GM23248 (cell line): ENCODE data around the gene SLC2A9. TPM values are rescaled to one million over a fixed set of nuclear protein-coding genes. Genes with fewer than 3 reads are reported as not detected.

Source experiments
- DNase-seq: peaks from one replicate; pipeline ENCODE4 v3.0.0-alpha.2; 2015
- H2AFZ ChIP-seq: fragments of 200-600 bp; sonication (generic); 2 replicates; pipeline ENCODE4 v1.6.1; 2016; ENCODE audit warnings: antibody characterized with exemption
- H3F3A ChIP-seq: fragments of 200-600 bp; sonication (generic); 2 replicates; pipeline ENCODE4 v1.6.1; 2016; ENCODE audit warnings: mild to moderate bottlenecking, antibody characterized with exemption, mixed run types; ENCODE audit not compliant: insufficient read depth
- H3K27ac ChIP-seq: fragments of 200-600 bp; sonication (generic); 2 replicates; pipeline ENCODE4 v1.5.1; 2016; ENCODE audit warnings: mild to moderate bottlenecking
- H3K27me3 ChIP-seq: fragments of 200-600 bp; sonication (generic); replicated peaks from 2 replicates; pipeline ENCODE4 v1.6.1; 2016; ENCODE audit warnings: mild to moderate bottlenecking; ENCODE audit not compliant: insufficient read depth
- H3K36me3 ChIP-seq: fragments of 200-600 bp; sonication (generic); 2 replicates; pipeline ENCODE4 v1.6.1; 2016; ENCODE audit warnings: low read depth, mild to moderate bottlenecking
- H3K4me1 ChIP-seq: fragments of 200-600 bp; sonication (generic); 2 replicates; pipeline ENCODE4 v1.6.1; 2016; ENCODE audit warnings: mild to moderate bottlenecking; ENCODE audit not compliant: insufficient read depth
- H3K4me2 ChIP-seq: fragments of 200-600 bp; sonication (generic); one replicate; pipeline ENCODE4 v1.6.1; 2016; ENCODE audit warnings: mild to moderate bottlenecking; ENCODE audit not compliant: unreplicated experiment
- H3K4me3 ChIP-seq: fragments of 200-600 bp; sonication (generic); 2 replicates; pipeline ENCODE4 v1.5.1; 2016; ENCODE audit warnings: mild to moderate bottlenecking
- H3K79me2 ChIP-seq: fragments of 200-600 bp; sonication (generic); 2 replicates; pipeline ENCODE4 v1.6.1; 2016; ENCODE audit warnings: mild to moderate bottlenecking; ENCODE audit not compliant: insufficient read depth
- H3K9ac ChIP-seq: fragments of 200-600 bp; sonication (generic); 2 replicates; pipeline ENCODE4 v1.6.1; 2016; ENCODE audit warnings: mild to moderate bottlenecking
- H3K9me2 ChIP-seq: fragments of 200-600 bp; sonication (generic); 2 replicates; pipeline ENCODE4 v1.6.1; 2016; ENCODE audit warnings: mixed run types, mild to moderate bottlenecking, moderate library complexity; ENCODE audit not compliant: insufficient read depth
- H3K9me3 ChIP-seq: fragments of 200-600 bp; sonication (generic); one replicate; pipeline ENCODE4 v1.6.1; 2017; ENCODE audit warnings: low read depth
- H4K20me1 ChIP-seq: fragments of 200-600 bp; sonication (generic); 2 replicates; pipeline ENCODE4 v1.6.0; 2016; ENCODE audit not compliant: insufficient read depth
- EZH2 ChIP-seq: fragments of 200-600 bp; sonication (generic); IDR thresholded peaks from 2 replicates; pipeline ENCODE4 v1.6.1; 2018; ENCODE audit warnings: antibody characterized with exemption, mild to moderate bottlenecking; ENCODE audit not compliant: insufficient read depth, poor library complexity, severe bottlenecking
- EZH2phosphoT487 ChIP-seq: fragments of 200-600 bp; sonication (generic); IDR thresholded peaks from 2 replicates; pipeline ENCODE4 v1.6.1; 2018; ENCODE audit warnings: antibody characterized with exemption, moderate library complexity, mild to moderate bottlenecking, low read depth; ENCODE audit not compliant: insufficient read depth
- WGBS, 2 experiments: methylation state at CpG; one replicate each; pipeline ENCODE4 v1.1.6; 2015 to 2017; ENCODE audit warnings: low lambda C conversion rate in 2 of 2, low coverage in 1 of 2; ENCODE audit errors: missing lambda C conversion rate in 2 of 2; 5-methylcytosine and 5-hydroxymethylcytosine counted together
- in situ Hi-C: fragments of 300-500 bp; cut with MboI; formaldehyde crosslinking; loops from 2 replicates; pipeline ENCODE4 v1.15.0; 2020
- polyA plus RNA-seq: library from polyadenylated mRNA; unstranded; fragments of >200 nt; fragmentation: Nextera tagmentation; extraction: Ambion mirVana; gene quantifications from 2 replicates; pipeline ENCODE4 v1.2.1, GENCODE V29; 2016
- total RNA-seq: library from RNA; depleted of rRNA; stranded (reverse); fragments of >200 nt; shearing (Covaris generic); gene quantifications from 2 replicates; pipeline ENCODE4 v1.2.3, GENCODE V29; 2014

SLC2A9 gene
- total and polyA plus RNA-seq, 2 experiments from 2014 or later = 2.8 to 3.5 TPM

- Histone ChIP-seq H2AFZ (no peak overlapping the region), H3K27me3 (no peaks in the 10 kb centered on the region), H4K20me1 (no peaks in the 10 kb centered on the region), H3K9me3 (peaks cover 4% of the 10 kb centered on the region), H3K9ac (no peak overlapping the region), H3K27ac (no peak overlapping the region), H3K4me2 (no peak overlapping the region), H3K36me3 (no peaks in the 10 kb centered on the region), H3K9me2 (no peaks in the 10 kb centered on the region), H3K4me1 (no peaks in the 10 kb centered on the region), H3K79me2 (no peaks in the 10 kb centered on the region), H3K4me3 (no peak overlapping the region), H3F3A (no peaks in the 10 kb centered on the region)
- 86 to 89% methylated on average over 5 of the region's 5 CpGs for WGBS, 2 experiments
- DNase-seq = no peak
- TF ChIP-seq EZH2 (no peak), EZH2phosphoT487 (no peak)
- in situ Hi-C loops = no loop called here
Observed at GRCh38 chr4:9963328-9963727, 58.0 kb downstream of the SLC2A9 start.

- Histone ChIP-seq H3K79me2 (no peaks in the 10 kb centered on the region), H3K9me3 (peaks cover 4% of the 10 kb centered on the region), H3K27ac (no peak overlapping the region), H3F3A (no peaks in the 10 kb centered on the region), H3K9me2 (no peaks in the 10 kb centered on the region), H3K4me2 (no peak overlapping the region), H3K9ac (no peak overlapping the region), H3K4me3 (no peak overlapping the region), H3K27me3 (no peaks in the 10 kb centered on the region), H2AFZ (no peak overlapping the region), H4K20me1 (no peaks in the 10 kb centered on the region), H3K36me3 (no peaks in the 10 kb centered on the region), H3K4me1 (no peaks in the 10 kb centered on the region)
- 69 to 73% methylated on average over 5 of the region's 5 CpGs for WGBS, 2 experiments
- TF ChIP-seq EZH2phosphoT487 = no peak
- TF ChIP-seq EZH2 = no peak
- DNase-seq = no peak
- in situ Hi-C loops = no loop called here
Observed at GRCh38 chr4:9962611-9963314, 58.5 kb downstream of the SLC2A9 start.

- no peaks in the 10 kb centered on the region for H3K9me2 ChIP-seq
- no peak overlapping the region for H2AFZ ChIP-seq
- 55 to 60% methylated on average over 3 of the region's 3 CpGs for WGBS, 2 experiments
Observed at GRCh38 chr4:9954468-9954867, 66.8 kb downstream of the SLC2A9 start.

GRCh38 chr4:9953089-9953488 lies 68.2 kb downstream of the SLC2A9 start:
- Histone ChIP-seq H2AFZ (no peak overlapping the region), H3K9ac (no peak overlapping the region), H3K4me3 (no peak overlapping the region), H3K79me2 (no peaks in the 10 kb centered on the region), H3K9me2 (no peaks in the 10 kb centered on the region), H3K4me2 (no peak overlapping the region), H3K27ac (no peak overlapping the region), H3K36me3 (no peaks in the 10 kb centered on the region), H3K9me3 (no peaks in the 10 kb centered on the region), H3K27me3 (no peaks in the 10 kb centered on the region), H3K4me1 (no peaks in the 10 kb centered on the region), H4K20me1 (no peaks in the 10 kb centered on the region), H3F3A (no peaks in the 10 kb centered on the region)
- TF ChIP-seq EZH2phosphoT487 (no peak), EZH2 (no peak)
- no peak for DNase-seq
- in situ Hi-C loops = no loop called here
- WGBS, 2 experiments = 83 to 88% methylated on average over 4 of the region's 4 CpGs

More at GRCh38 chr4:9954468-9954867, 66.8 kb downstream of the SLC2A9 start:
- no peaks in the 10 kb centered on the region for H3F3A ChIP-seq
- H3K4me2 ChIP-seq = no peak overlapping the region
- H3K4me3 ChIP-seq = no peak overlapping the region
- no peaks in the 10 kb centered on the region for H3K27me3 ChIP-seq
- H4K20me1 ChIP-seq = no peaks in the 10 kb centered on the region
- H3K27ac ChIP-seq = no peak overlapping the region
- no peak for DNase-seq
- no peak for TF ChIP-seq EZH2
- TF ChIP-seq EZH2phosphoT487 = no peak
- no peaks in the 10 kb centered on the region for H3K79me2 ChIP-seq
- no peaks in the 10 kb centered on the region for H3K36me3 ChIP-seq
- no peaks in the 10 kb centered on the region for H3K9me3 ChIP-seq
- no peaks in the 10 kb centered on the region for H3K4me1 ChIP-seq
- in situ Hi-C loops = no loop called here
- no peak overlapping the region for H3K9ac ChIP-seq
